Astrocyte of the cerebellum (primary cell): ENCODE data around the gene SEC16A.

Experiments
- DNase-seq: peaks from one replicate; pipeline ENCODE4 v3.0.0-alpha.2; 2011; ENCODE audit warnings: low read depth
- H3K4me3 ChIP-seq: 2 replicates; pipeline ENCODE4 v1.5.1; 2011; ENCODE audit warnings: mild to moderate bottlenecking, low read depth, low read length, moderate library complexity
- in situ Hi-C: cut with HindIII; loops from 2 replicates; pipeline ENCODE4 v1.10.0; 2017; ENCODE audit warnings: low sequenced_read_pairs
- TF ChIP-seq, protein P1 (sequence below): IDR thresholded peaks from 2 replicates; pipeline ENCODE4 v1.5.1; 2012; ENCODE audit warnings: low read length, low read depth, moderate library complexity, mild to moderate bottlenecking; ENCODE audit errors: missing control alignments

The SEC16A gene

DNA sequence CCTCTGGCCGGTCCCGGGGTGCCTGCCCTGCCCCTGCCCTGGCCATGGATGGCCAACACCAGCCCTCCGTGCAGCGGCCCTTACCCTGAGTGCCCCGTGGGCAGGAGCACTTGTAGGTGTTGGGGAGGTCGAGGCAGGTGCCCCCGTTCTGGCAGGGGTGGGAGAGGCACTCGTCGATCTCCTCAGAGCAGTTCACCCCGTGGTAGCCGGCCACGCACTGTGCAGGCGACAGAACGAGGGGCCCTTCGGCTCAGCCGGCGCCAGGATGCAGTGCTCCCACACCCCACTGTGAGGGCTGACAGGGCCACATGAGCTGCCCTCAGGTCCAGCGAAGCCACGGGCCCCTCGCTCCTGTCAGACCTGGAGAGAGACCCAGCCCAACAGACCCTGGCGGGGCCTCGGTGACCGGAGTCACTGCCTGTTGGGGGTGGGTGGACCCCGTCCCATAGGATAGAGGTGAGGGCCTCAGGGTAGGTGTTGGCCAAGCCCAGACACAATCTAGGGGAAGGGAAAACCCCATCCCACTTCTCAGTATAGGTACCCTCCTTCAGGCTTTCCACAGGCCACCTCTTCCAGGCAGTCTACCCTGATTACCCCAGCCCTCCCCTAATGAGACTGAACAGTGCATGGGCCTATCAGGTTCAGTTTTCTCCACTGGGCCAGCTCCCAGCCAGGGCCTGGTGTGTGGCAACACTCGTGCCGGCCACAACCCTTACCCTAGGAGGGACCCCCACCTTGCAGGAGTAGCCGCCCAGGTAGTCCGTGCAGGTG lies 24.6 kb upstream of the SEC16A start:
- in situ Hi-C loops, result no loop called here
- no peak for DNase-seq
- no peak overlapping the region for H3K4me3 ChIP-seq
- TF ChIP-seq, protein P1, sequence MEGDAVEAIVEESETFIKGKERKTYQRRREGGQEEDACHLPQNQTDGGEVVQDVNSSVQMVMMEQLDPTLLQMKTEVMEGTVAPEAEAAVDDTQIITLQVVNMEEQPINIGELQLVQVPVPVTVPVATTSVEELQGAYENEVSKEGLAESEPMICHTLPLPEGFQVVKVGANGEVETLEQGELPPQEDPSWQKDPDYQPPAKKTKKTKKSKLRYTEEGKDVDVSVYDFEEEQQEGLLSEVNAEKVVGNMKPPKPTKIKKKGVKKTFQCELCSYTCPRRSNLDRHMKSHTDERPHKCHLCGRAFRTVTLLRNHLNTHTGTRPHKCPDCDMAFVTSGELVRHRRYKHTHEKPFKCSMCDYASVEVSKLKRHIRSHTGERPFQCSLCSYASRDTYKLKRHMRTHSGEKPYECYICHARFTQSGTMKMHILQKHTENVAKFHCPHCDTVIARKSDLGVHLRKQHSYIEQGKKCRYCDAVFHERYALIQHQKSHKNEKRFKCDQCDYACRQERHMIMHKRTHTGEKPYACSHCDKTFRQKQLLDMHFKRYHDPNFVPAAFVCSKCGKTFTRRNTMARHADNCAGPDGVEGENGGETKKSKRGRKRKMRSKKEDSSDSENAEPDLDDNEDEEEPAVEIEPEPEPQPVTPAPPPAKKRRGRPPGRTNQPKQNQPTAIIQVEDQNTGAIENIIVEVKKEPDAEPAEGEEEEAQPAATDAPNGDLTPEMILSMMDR, result no peak

DNA sequence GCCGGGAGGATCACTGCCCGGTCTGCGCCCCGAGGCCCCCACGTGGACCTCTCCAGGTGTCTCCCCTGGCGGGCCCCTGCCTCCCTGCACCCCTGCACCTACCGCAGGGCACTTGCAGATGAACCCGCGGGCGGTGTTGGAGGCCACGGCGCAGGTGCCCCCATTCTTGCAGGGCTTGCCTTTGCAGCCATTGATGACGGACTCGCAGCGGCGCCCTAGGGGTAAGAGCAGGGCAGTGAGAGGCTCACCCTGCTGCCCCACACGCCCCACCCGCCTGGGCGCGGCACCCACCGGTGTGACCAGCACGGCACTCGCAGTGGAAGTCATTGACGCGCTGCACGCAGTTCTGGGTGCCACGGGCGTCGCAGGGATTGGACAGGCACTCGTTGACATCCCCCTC lies 23.6 kb upstream of the SEC16A start:
- DNase-seq, result no peak
- H3K4me3 ChIP-seq, result no peak overlapping the region
- in situ Hi-C loops, result no loop called here
- TF ChIP-seq, protein P1, result no peak

DNA sequence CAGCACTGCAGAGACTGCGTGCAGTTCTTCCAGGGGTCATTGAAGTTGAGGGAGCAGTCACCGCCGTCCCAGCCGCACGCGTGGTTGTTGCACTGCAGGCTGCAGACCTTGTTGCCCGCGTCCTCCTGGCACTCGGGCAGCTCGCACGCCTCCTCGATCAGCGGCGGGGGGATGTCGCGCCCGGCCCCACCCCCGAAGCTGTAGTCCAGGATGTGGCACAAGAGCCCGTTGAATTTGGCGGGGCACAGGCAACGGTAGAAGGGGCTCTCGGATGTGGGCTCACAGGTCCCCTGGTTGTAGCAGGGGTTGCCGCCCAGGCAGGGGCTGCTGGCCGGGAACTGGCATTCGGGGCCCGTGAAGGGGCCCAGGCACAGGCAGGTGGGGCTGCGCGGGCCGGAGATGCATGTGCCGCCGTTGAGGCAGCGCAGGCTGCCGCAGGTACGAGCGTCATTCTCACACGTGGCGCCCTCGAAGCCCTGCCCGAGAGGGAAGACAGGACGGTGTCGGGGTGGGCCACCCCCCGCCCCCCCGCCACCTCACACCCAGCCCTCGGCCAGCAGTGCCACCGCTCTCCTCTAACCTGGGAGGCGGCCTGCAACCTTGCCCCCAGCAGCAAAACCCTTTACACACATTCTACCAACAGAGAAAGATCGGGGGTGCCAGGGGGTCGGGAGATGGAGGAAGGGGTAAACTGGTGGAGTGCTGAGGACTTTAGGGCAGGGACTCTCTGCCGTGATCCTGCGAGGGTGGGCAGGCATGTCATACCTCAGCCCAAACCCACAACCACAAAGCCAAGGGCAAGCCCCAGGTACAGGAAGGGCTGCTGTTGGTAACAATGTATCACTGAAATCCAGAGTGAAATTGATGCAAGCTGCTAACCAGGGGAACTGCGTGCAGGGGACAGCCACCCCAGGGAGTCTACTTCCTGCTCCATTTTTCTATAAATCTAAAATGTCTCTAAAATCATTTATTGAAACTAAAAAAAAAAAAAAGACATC lies 22.9 kb upstream of the SEC16A start:
- TF ChIP-seq, protein P1, result no peak
- in situ Hi-C loops, result no loop called here
- DNase-seq, result no peak
- H3K4me3 ChIP-seq, result no peak overlapping the region

DNA sequence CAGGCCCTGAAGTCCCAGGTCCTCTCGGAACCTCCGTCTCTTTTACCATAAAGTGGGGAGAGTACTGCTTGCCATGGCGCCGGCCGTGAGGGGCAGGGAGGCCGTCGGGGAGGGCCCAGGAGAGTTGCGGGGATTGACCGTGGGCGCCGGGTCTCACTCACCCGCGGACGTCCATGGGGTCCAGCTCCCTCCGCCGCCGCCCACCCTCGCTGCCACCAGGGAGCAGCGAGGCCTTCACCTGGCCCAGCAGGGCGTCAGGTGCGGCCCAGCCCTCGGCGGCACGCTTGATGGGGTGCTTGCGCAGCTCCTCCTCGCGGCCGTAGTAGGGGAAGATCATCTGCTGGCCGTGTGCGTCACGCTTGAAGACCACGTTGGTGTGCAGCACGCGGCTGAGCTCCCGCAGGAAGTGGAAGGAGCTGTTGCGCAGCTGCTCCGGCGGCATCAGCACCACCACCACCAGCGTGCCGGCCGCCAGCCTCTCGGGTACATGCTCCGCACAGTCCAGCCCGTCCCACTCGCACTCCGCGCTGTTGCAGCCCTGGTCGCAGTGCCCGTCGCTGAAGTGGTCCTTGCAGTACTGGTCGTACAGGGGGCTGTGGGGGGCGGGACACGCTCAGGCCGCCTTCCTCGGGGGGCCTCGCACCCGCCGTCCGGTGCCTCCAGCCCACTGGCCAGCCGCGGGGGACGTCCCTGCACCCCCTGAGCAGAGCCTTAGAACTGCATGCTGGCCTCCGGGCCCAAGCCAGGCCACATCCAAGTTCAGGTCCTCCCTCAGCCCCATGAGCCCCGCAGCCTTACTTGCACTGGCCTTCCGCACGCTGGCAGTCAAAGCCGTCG lies 21.9 kb upstream of the SEC16A start:
- H3K4me3 ChIP-seq, result no peak overlapping the region
- in situ Hi-C loops, result no loop called here
- TF ChIP-seq, protein P1, result no peak
- DNase-seq, result no peak

DNA sequence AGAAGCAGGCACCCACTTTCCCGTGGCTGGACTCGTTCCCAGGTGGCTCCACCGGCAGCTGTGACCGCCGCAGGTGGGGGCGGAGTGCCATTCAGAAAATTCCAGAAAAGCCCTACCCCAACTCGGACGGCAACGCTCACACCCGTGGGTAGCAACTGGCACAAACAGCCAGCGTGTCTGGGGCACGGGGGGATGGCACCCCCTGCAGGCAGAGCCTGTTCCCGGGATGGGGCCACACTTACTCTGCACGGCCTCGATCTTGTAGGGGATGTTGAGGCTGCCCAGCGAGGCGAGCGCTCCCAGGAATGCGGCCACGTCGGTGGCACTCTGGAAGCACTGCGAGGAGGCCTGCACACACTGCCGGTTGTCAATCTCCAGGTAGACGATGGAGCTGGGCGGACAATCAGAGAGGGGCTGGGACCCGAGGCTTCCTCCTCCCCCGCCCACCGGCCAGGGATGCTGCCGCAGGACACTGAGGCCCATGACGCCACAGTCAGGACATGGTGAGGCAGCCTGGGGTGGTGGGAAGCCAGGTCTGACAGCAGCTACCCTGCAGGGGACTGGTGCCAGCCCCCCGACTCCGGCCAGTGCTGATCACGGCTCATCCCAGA lies 20.2 kb upstream of the SEC16A start:
- H3K4me3 ChIP-seq, result no peak overlapping the region
- DNase-seq, result no peak
- TF ChIP-seq, protein P1, result peak; percentile 9
- in situ Hi-C loops, result no loop called here

DNA sequence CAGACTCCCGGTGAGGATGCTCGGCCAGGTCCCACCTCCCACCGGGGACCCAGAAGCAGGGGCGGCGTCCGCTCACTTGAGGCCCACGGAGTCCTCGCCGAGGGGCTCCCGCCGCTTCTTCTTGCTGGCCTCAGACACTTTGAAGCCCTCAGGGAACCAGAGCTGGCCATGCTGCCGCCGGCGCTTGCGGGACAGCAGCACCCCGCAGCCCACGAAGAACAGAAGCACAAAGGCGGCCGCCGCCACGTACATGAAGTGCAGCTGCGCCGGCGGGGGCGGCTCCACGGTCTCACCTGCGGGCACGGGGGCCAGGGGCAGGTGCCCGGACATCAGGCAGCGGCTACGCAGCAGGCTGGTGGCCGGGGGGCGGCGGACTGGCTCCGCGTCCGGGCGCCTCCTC lies 19.4 kb upstream of the SEC16A start:
- in situ Hi-C loops, result no loop called here
- no peak overlapping the region for H3K4me3 ChIP-seq
- no peak for DNase-seq
- TF ChIP-seq, protein P1, result no peak
